GM18526 (cell line): ENCODE results near the gene RABGAP1L.

Experiments used
- POLR2A ChIP-seq: IDR thresholded peaks from 3 replicates; pipeline ENCODE4 v1.6.1; 2011; ENCODE audit not compliant: insufficient read length; ENCODE audit errors: extremely low read depth

RABGAP1L gene

GRCh38 chr1:175033953-175034352 lies 874.6 kb downstream of the RABGAP1L start:
- TF ChIP-seq POLR2A, result no peak

DNA sequence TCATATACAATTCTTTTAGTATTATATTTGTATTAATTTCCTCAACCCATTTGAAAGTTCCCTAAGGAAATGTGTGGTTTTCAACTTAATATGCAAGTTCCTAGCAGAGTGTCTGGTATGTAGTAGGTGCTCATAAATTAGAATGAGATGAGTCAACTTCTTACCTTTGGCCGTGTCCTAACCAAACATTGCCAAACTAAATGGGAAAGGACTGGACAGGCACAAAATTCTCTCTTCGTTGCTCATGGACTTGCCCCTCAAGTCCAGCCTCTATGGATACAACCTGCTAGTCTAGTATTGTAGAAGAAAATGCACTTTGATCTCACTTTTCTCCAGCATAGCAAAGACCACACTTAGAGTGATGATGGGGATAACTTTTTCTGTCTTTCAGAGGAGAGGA lies 875.5 kb downstream of the RABGAP1L start:
- TF ChIP-seq POLR2A, result no peak

- no peak for TF ChIP-seq POLR2A
These were observed 876.5 kb downstream of the RABGAP1L start for GRCh38 chr1:175035865-175036264.

GRCh38 chr1:175036476-175036875 lies 877.2 kb downstream of the RABGAP1L start:
- no peak for TF ChIP-seq POLR2A

- TF ChIP-seq POLR2A, result no peak
These were observed 878.1 kb downstream of the RABGAP1L start for GRCh38 chr1:175037416-175037815.

GRCh38 chr1:175040324-175040879 lies 881.1 kb downstream of the RABGAP1L start:
- TF ChIP-seq POLR2A, result no peak

- no peak for TF ChIP-seq POLR2A
These were observed 883.3 kb downstream of the RABGAP1L start for GRCh38 chr1:175042650-175043049.

DNA sequence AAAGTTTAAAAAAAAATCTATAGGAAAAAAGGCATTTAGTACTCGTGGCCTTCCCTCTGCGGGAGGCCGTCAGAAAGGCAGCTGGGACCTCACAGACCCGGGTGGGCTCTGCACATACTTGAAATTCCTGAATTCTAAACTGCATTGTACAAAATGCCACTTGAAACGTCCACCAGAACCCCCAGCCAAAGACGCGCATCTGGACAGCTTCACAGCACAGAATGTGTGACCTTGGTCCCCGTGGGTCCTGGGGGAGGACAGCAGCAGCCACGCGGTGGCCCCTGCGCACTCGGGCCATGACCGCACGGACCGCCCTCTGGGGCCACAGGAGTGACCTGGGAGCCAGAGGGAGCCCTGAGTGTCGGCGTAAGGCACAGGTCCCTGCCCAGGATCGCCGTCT lies 884.5 kb downstream of the RABGAP1L start:
- TF ChIP-seq POLR2A, result no peak
